Measurements from ENCODE around the gene ALDH2.

GRCh38 chr12:111730420-111730819 is 36.3 kb upstream of the ALDH2 start:
- no peak for TF ChIP-seq EZH2 (IDR thresholded peaks at IDR 0.05; ENCODE audit: insufficient read depth, poor library complexity, severe bottlenecking)
- TF ChIP-seq EZH2phosphoT487 (IDR thresholded peaks at IDR 0.05; ENCODE audit: insufficient read depth, low read depth): no peak

Measured in GM23248 (cell line).